ENCODE results near the gene DNTTIP2.

The DNTTIP2 gene

DNA sequence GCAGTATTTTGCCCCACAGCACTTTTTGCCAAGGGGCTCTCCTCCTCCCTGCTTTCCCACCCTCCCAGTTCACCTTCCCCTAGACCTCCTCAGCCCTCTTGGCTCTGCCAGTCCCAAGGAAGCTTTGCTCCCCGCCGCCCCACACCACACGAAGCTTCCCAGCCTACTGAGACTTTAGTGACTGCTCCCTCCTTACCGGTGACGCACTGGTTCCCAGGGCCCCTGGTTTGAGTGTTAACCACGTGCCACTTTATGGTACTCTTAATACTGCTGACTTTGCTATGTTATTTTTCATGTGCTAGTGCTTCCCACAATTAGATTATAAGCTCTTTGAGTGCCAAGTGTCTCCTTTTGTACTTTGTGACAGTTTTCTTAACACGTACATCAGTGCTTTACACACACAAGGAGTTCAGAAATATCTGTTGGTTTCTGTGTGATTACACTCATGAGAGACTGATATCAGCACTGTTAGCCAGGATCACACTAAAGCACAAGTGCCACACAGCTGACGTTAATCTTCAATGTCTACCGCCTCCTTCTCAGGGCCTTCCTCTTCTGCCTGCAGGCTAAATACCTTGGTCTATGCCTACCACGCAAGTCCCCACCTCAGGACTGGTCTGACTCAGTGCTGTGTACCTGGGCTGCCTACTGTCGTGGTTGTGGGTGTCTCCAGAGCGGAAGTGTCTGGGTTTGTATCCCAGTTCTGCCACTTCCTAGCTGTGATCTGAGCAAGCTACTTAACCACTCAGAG is 61.0 kb downstream of the DNTTIP2 start:
- DNase-seq (ENCODE audit: insufficient read length, low spot score): no peak
- FAIRE-seq: no peak
- TF ChIP-seq, protein P1, sequence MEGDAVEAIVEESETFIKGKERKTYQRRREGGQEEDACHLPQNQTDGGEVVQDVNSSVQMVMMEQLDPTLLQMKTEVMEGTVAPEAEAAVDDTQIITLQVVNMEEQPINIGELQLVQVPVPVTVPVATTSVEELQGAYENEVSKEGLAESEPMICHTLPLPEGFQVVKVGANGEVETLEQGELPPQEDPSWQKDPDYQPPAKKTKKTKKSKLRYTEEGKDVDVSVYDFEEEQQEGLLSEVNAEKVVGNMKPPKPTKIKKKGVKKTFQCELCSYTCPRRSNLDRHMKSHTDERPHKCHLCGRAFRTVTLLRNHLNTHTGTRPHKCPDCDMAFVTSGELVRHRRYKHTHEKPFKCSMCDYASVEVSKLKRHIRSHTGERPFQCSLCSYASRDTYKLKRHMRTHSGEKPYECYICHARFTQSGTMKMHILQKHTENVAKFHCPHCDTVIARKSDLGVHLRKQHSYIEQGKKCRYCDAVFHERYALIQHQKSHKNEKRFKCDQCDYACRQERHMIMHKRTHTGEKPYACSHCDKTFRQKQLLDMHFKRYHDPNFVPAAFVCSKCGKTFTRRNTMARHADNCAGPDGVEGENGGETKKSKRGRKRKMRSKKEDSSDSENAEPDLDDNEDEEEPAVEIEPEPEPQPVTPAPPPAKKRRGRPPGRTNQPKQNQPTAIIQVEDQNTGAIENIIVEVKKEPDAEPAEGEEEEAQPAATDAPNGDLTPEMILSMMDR (IDR thresholded peaks at IDR 0.05; ENCODE audit: insufficient read depth, missing control alignments): no peak

GRCh38 chr1:93816970-93817678 is 61.9 kb downstream of the DNTTIP2 start:
- FAIRE-seq (no peak), DNase-seq (ENCODE audit: insufficient read length, low spot score) (no peak)
- TF ChIP-seq, protein P1 (IDR thresholded peaks at IDR 0.05; ENCODE audit: insufficient read depth, missing control alignments): no peak
